ENCODE results near the gene ARHGAP27.
"Not testable (repeated sequence)": the region's sequence is repeated elsewhere in the genome, so short reads cannot be mapped to it uniquely, and the experiment has no call there.

ARHGAP27 gene

GRCh38 chr17:45347444-45347843 lies 85.2 kb downstream of the ARHGAP27 start:
- no peak overlapping the region for H3K9ac ChIP-seq (ENCODE audit: low read length in 2 of 2)
- no peaks in the 10 kb centered on the region for H3K27me3 ChIP-seq (ENCODE audit: control insufficient read depth in 1 of 2, insufficient read depth in 2 of 2, low read length in 2 of 2)
- peaks cover 3% of the 10 kb centered on the region for H3K4me1 ChIP-seq (ENCODE audit: control insufficient read depth, insufficient read depth, low read length)
- no peak overlapping the region for H3K27ac ChIP-seq (ENCODE audit: low read length)
- H3K9me3 ChIP-seq (ENCODE audit: control insufficient read depth in 2 of 2, low read length in 2 of 2): no peaks in the 10 kb centered on the region
- H3K36me3 ChIP-seq (ENCODE audit: control insufficient read depth in 2 of 2, insufficient read depth in 2 of 2, low read length in 2 of 2): no peaks in the 10 kb centered on the region
- no peak overlapping the region for H3K4me3 ChIP-seq (ENCODE audit: low read length in 2 of 2)

GRCh38 chr17:45346216-45347015 lies 86.3 kb downstream of the ARHGAP27 start:
- H3K9ac ChIP-seq (ENCODE audit: low read length in 2 of 2): no peak overlapping the region
- H3K27me3 ChIP-seq (ENCODE audit: control insufficient read depth in 1 of 2, insufficient read depth in 2 of 2, low read length in 2 of 2): no peaks in the 10 kb centered on the region
- H3K36me3 ChIP-seq (ENCODE audit: control insufficient read depth in 2 of 2, insufficient read depth in 2 of 2, low read length in 2 of 2): no peaks in the 10 kb centered on the region
- H3K9me3 ChIP-seq (ENCODE audit: control insufficient read depth in 2 of 2, low read length in 2 of 2): no peaks in the 10 kb centered on the region
- peaks cover 5% of the 10 kb centered on the region for H3K4me1 ChIP-seq (ENCODE audit: control insufficient read depth, insufficient read depth, low read length)
- H3K4me3 ChIP-seq (ENCODE audit: low read length in 2 of 2): no peak overlapping the region
- H3K27ac ChIP-seq (ENCODE audit: low read length): peak overlapping the region; percentile 6

GRCh38 chr17:45345554-45346215 lies 87.0 kb downstream of the ARHGAP27 start:
- Histone ChIP-seq H3K9me3 (ENCODE audit: control insufficient read depth in 2 of 2, low read length in 2 of 2) (no peaks in the 10 kb centered on the region), H3K27me3 (ENCODE audit: control insufficient read depth in 1 of 2, insufficient read depth in 2 of 2, low read length in 2 of 2) (no peaks in the 10 kb centered on the region), H3K4me3 (ENCODE audit: low read length in 2 of 2) (no peak overlapping the region), H3K36me3 (ENCODE audit: control insufficient read depth in 2 of 2, insufficient read depth in 2 of 2, low read length in 2 of 2) (no peaks in the 10 kb centered on the region), H3K9ac (ENCODE audit: low read length in 2 of 2) (no peak overlapping the region), H3K27ac (ENCODE audit: low read length) (peak overlapping the region; percentile 6), H3K4me1 (ENCODE audit: control insufficient read depth, insufficient read depth, low read length) (peaks cover 5% of the 10 kb centered on the region)

GRCh38 chr17:45345246-45345553 lies 87.5 kb downstream of the ARHGAP27 start:
- Histone ChIP-seq H3K27me3 (ENCODE audit: control insufficient read depth in 1 of 2, insufficient read depth in 2 of 2, low read length in 2 of 2) (no peaks in the 10 kb centered on the region), H3K9me3 (ENCODE audit: control insufficient read depth in 2 of 2, low read length in 2 of 2) (no peaks in the 10 kb centered on the region), H3K27ac (ENCODE audit: low read length) (no peak overlapping the region), H3K9ac (ENCODE audit: low read length in 2 of 2) (no peak overlapping the region), H3K36me3 (ENCODE audit: control insufficient read depth in 2 of 2, insufficient read depth in 2 of 2, low read length in 2 of 2) (no peaks in the 10 kb centered on the region), H3K4me3 (ENCODE audit: low read length in 2 of 2) (no peak overlapping the region), H3K4me1 (ENCODE audit: control insufficient read depth, insufficient read depth, low read length) (peaks cover 5% of the 10 kb centered on the region)

- H3K4me3 ChIP-seq (ENCODE audit: low read length in 2 of 2); H3K9ac ChIP-seq (ENCODE audit: low read length in 2 of 2): not testable (repeated sequence)
Observed at GRCh38 chr17:45343967-45344664, 88.6 kb downstream of the ARHGAP27 start.

More at GRCh38 chr17:45343967-45344664, 88.6 kb downstream of the ARHGAP27 start:
- not testable (repeated sequence) for H3K27ac ChIP-seq (ENCODE audit: low read length); H3K36me3 ChIP-seq (ENCODE audit: control insufficient read depth in 2 of 2, insufficient read depth in 2 of 2, low read length in 2 of 2); H3K9me3 ChIP-seq (ENCODE audit: control insufficient read depth in 2 of 2, low read length in 2 of 2); H3K27me3 ChIP-seq (ENCODE audit: control insufficient read depth in 1 of 2, insufficient read depth in 2 of 2, low read length in 2 of 2); H3K4me1 ChIP-seq (ENCODE audit: control insufficient read depth, insufficient read depth, low read length)

All from stomach smooth muscle (tissue), 2 donors.